ENCODE results near the gene MIB2.

- TF ChIP-seq EP300 (IDR thresholded peaks at IDR 0.05; ENCODE audit: borderline replicate concordance in 1 of 2, control insufficient read depth in 1 of 2, low read depth in 2 of 2, low read length in 2 of 2), result no peak
- TF ChIP-seq LARP7 (IDR thresholded peaks at IDR 0.05), result peak; percentile 69; the same call in 1 of the 2 replicates
- TF ChIP-seq NFYB (IDR thresholded peaks at IDR 0.05; ENCODE audit: insufficient read depth, low read depth, low read length), result no peak
- TF ChIP-seq CTCF (IDR thresholded peaks at IDR 0.05 in 2 of 3, conservative IDR thresholded peaks at IDR 0.05 in 1 of 3; ENCODE audit: control insufficient read depth in 2 of 3, extremely low read depth in 1 of 3, insufficient read depth in 1 of 3, low read depth in 3 of 3, low read length in 3 of 3), result peak in 1 of 3 experiments; percentile 14; a peak in 2 of 6 replicates
- no peak for TF ChIP-seq ZBTB33 (IDR thresholded peaks at IDR 0.05)
- no peak for TF ChIP-seq HDAC6 (IDR thresholded peaks at IDR 0.05; ENCODE audit: unreplicated experiment)
- peak; percentile 33; the same call in 1 of the 2 replicates for TF ChIP-seq PKNOX1 (IDR thresholded peaks at IDR 0.05)
- TF ChIP-seq EED (IDR thresholded peaks at IDR 0.05; ENCODE audit: low read depth), result no peak
Observed at GRCh38 chr1:1630191-1630964, 15.1 kb downstream of the MIB2 start.
